Measurements from ENCODE around the gene HP1BP3.

The HP1BP3 gene

GRCh38 chr1:20731057-20731991 lies 55.8 kb downstream of the HP1BP3 start:
- Histone ChIP-seq H3K9ac (ENCODE audit: low read depth, low read length) (no peak overlapping the region), H3K4me3 (ENCODE audit: low read length) (peak overlapping the region; percentile 78), H3K27me3 (ENCODE audit: insufficient read depth, low read length) (peaks cover 55% of the 10 kb centered on the region), H3K9me3 (ENCODE audit: insufficient read depth, low read depth, low read length) (no peaks in the 10 kb centered on the region), H3K4me1 (ENCODE audit: insufficient read depth, low read length) (peaks cover 19% of the 10 kb centered on the region), H3K36me3 (ENCODE audit: insufficient read depth, low read depth, low read length) (no peaks in the 10 kb centered on the region), H3K27ac (ENCODE audit: low read length) (no peak overlapping the region)

DNA sequence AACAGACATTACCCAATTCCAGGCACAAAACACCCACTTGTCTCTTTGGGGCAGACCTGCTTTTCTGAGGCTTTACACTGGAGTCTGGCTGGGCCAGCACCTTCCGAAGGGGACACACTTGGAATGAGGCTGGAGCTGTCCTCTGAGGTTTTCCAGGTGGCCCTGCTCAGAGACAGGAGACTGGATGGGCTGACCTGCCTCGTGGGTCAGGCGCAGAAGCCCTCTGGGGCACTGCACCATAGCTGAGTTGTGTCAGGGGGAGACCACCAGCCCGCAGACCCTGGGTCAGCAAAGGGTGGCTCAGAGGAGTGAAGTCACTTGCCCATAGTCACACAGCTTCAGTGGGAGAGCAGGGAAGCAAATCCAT lies 56.4 kb downstream of the HP1BP3 start:
- H3K27ac ChIP-seq (ENCODE audit: low read length), result no peak overlapping the region
- peak overlapping the region; percentile 78; the same call in 1 of the 2 replicates for H3K4me3 ChIP-seq (ENCODE audit: low read length)
- peaks cover 19% of the 10 kb centered on the region for H3K4me1 ChIP-seq (ENCODE audit: insufficient read depth, low read length)

DNA sequence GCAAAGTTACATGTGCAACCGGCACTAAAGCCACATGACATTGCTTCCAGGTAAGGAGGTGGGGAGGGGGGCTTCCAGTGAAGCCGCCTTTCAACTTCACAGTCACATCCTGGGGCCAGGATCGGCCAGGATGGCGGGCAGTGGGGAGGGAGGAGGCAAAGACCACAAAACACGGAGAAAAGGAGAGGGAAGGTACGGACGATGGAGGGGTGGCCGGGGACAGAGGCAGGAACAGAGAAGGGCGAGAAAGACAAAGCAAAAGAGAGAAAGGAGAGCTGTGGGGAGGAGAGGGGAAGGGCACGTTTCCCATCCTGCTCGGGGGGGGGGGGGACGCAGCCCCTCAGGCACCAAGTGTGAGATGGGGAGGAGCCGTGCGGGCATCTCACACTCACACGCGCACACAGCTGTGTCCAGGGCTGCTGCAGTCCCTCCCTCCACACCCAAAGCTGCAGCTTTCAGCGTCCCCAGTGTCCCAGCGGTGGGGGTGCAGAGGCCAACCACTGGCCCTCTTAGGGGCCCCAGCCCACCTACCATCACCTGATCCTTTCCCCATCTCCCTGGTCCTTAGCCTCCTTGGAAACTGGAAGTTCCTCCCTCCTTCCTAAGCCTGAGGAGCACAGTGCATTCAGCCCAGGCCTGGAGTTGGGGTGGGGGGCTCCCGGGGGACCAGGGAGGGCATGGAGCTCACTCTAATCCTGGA lies 57.0 kb downstream of the HP1BP3 start:
- Histone ChIP-seq H3K27me3 (ENCODE audit: insufficient read depth, low read length) (peaks cover 55% of the 10 kb centered on the region), H3K4me1 (ENCODE audit: insufficient read depth, low read length) (peaks cover 19% of the 10 kb centered on the region), H3K36me3 (ENCODE audit: insufficient read depth, low read depth, low read length) (no peaks in the 10 kb centered on the region), H3K9ac (ENCODE audit: low read depth, low read length) (no peak overlapping the region), H3K9me3 (ENCODE audit: insufficient read depth, low read depth, low read length) (no peaks in the 10 kb centered on the region), H3K27ac (ENCODE audit: low read length) (no peak overlapping the region), H3K4me3 (ENCODE audit: low read length) (peak overlapping the region; percentile 45; the same call in 1 of the 2 replicates)

More for the DNA sequence above, 56.4 kb downstream of the HP1BP3 start:
- Histone ChIP-seq H3K9me3 (ENCODE audit: insufficient read depth, low read depth, low read length) (no peaks in the 10 kb centered on the region), H3K36me3 (ENCODE audit: insufficient read depth, low read depth, low read length) (no peaks in the 10 kb centered on the region), H3K9ac (ENCODE audit: low read depth, low read length) (no peak overlapping the region), H3K27me3 (ENCODE audit: insufficient read depth, low read length) (peaks cover 55% of the 10 kb centered on the region)

GRCh38 chr1:20729155-20729931 lies 57.8 kb downstream of the HP1BP3 start:
- no peak overlapping the region for H3K9ac ChIP-seq (ENCODE audit: low read depth, low read length)
- no peaks in the 10 kb centered on the region for H3K9me3 ChIP-seq (ENCODE audit: insufficient read depth, low read depth, low read length)
- peaks cover 19% of the 10 kb centered on the region for H3K4me1 ChIP-seq (ENCODE audit: insufficient read depth, low read length)
- H3K36me3 ChIP-seq (ENCODE audit: insufficient read depth, low read depth, low read length), result no peaks in the 10 kb centered on the region
- H3K27ac ChIP-seq (ENCODE audit: low read length), result no peak overlapping the region
- H3K4me3 ChIP-seq (ENCODE audit: low read length), result peak overlapping the region; percentile 45; the same call in 1 of the 2 replicates
- H3K27me3 ChIP-seq (ENCODE audit: insufficient read depth, low read length), result peaks cover 54% of the 10 kb centered on the region

DNA sequence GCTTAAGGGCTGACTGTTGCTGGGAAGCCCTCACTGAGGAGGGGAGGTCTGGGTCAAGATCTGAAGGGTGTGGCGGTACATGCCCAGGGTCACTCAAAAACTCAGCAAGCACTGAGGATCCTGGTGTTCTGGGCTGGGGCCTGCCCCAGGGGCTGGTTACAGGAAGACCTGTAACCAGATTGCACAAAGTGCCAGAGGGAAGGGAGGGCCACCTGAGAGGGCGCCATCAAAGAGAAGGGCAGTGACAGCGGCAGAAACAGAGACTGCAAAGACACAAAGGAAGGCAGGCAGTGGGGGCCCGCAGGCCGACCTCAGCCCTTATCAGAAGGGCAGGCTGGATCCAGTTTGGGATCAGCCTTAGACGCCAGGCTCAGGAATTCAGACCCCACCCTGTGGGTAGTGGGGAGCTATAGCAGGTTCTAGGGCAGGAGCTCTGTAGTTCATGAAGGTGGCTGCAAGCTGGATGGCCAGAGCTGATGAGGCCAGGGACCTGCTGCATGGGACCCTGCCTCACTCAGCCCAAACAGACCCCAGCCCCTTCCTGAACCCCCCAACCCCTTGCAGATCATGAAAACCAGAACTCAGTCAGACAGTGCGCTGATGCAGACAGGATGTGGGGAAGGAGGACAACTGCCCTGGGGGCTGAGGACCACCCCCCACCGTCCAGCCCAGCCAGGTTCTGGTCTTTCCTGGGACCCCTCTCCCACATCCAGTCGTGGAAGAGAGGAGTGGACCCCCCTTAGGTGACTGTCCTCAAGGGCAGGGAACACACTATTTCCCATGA lies 58.5 kb downstream of the HP1BP3 start:
- Histone ChIP-seq H3K27ac (ENCODE audit: low read length) (no peak overlapping the region), H3K27me3 (ENCODE audit: insufficient read depth, low read length) (peaks cover 46% of the 10 kb centered on the region), H3K9ac (ENCODE audit: low read depth, low read length) (peak overlapping the region; percentile 51; the same call in 1 of the 2 replicates), H3K9me3 (ENCODE audit: insufficient read depth, low read depth, low read length) (no peaks in the 10 kb centered on the region), H3K4me3 (ENCODE audit: low read length) (peak overlapping the region; percentile 43; the same call in 1 of the 2 replicates), H3K36me3 (ENCODE audit: insufficient read depth, low read depth, low read length) (no peaks in the 10 kb centered on the region), H3K4me1 (ENCODE audit: insufficient read depth, low read length) (peaks cover 19% of the 10 kb centered on the region)

GRCh38 chr1:20727746-20728316 lies 59.3 kb downstream of the HP1BP3 start:
- H3K27me3 ChIP-seq (ENCODE audit: insufficient read depth, low read length), result peaks cover 39% of the 10 kb centered on the region
- no peak overlapping the region for H3K27ac ChIP-seq (ENCODE audit: low read length)
- H3K4me3 ChIP-seq (ENCODE audit: low read length), result peak overlapping the region; percentile 43; the same call in 1 of the 2 replicates
- H3K9me3 ChIP-seq (ENCODE audit: insufficient read depth, low read depth, low read length), result no peaks in the 10 kb centered on the region
- peak overlapping the region; percentile 51; the same call in 1 of the 2 replicates for H3K9ac ChIP-seq (ENCODE audit: low read depth, low read length)
- H3K4me1 ChIP-seq (ENCODE audit: insufficient read depth, low read length), result peaks cover 14% of the 10 kb centered on the region
- H3K36me3 ChIP-seq (ENCODE audit: insufficient read depth, low read depth, low read length), result no peaks in the 10 kb centered on the region

- Histone ChIP-seq H3K27ac (ENCODE audit: low read length) (no peak overlapping the region), H3K9me3 (ENCODE audit: insufficient read depth, low read depth, low read length) (no peaks in the 10 kb centered on the region), H3K4me1 (ENCODE audit: insufficient read depth, low read length) (peaks cover 14% of the 10 kb centered on the region), H3K27me3 (ENCODE audit: insufficient read depth, low read length) (peaks cover 32% of the 10 kb centered on the region), H3K4me3 (ENCODE audit: low read length) (no peak overlapping the region), H3K9ac (ENCODE audit: low read depth, low read length) (peak overlapping the region; percentile 37; the same call in 1 of the 2 replicates), H3K36me3 (ENCODE audit: insufficient read depth, low read depth, low read length) (no peaks in the 10 kb centered on the region)
These were observed 60.0 kb downstream of the HP1BP3 start for GRCh38 chr1:20726932-20727745.

- H3K9ac ChIP-seq (ENCODE audit: low read depth, low read length), result no peak overlapping the region
- peaks cover 26% of the 10 kb centered on the region for H3K27me3 ChIP-seq (ENCODE audit: insufficient read depth, low read length)
- no peaks in the 10 kb centered on the region for H3K9me3 ChIP-seq (ENCODE audit: insufficient read depth, low read depth, low read length)
- H3K4me1 ChIP-seq (ENCODE audit: insufficient read depth, low read length), result peaks cover 14% of the 10 kb centered on the region
- H3K4me3 ChIP-seq (ENCODE audit: low read length), result no peak overlapping the region
- H3K36me3 ChIP-seq (ENCODE audit: insufficient read depth, low read depth, low read length), result no peaks in the 10 kb centered on the region
- H3K27ac ChIP-seq (ENCODE audit: low read length), result no peak overlapping the region
These were observed 60.8 kb downstream of the HP1BP3 start for GRCh38 chr1:20726118-20726911.

DNA sequence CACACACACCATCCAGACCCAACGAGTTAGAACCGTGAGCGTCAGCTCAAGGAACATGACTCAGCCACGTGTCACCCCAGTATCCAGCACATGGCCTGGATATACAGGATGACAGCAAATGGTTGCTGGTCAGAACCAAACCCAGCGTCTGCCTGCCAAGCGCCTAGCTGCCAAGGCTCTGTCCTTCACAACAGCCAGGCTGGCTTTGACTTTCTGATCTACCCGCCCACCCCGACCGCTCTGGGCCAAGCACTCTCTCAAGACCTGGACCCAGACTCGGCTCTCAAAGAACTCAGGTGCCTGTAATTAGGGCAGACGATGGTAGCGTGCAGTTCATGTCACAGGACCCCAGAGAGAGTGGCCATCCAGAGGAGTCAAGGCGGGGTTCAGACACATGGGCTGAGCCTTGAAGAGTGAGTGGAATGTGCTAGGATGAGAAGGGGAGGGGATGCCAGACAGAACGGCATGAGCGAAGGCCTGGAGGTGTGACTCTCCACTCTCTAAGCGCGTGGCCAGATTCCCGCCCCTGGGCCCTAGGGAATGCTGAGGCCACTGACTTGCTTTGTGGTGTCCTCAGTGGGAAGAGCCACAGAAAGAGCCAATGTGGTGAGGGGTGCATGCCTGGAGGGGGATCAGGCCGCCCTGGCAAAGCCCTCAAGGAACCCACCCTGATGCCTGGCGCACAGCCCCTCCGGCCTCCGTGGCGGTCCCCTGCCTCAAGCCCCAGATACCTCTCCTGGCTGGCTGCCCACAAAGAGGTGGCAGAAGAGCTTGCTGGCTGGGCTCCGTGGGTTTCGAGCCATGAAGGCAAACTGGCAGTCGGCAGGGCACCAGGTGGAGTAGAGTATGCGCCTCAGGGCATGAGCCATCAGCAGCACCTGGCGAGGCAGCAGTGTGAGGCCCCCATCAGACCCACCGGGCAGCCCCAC lies 61.7 kb downstream of the HP1BP3 start:
- H3K4me3 ChIP-seq (ENCODE audit: low read length), result no peak overlapping the region
- no peaks in the 10 kb centered on the region for H3K36me3 ChIP-seq (ENCODE audit: insufficient read depth, low read depth, low read length)
- H3K9me3 ChIP-seq (ENCODE audit: insufficient read depth, low read depth, low read length), result no peaks in the 10 kb centered on the region
- peaks cover 18% of the 10 kb centered on the region for H3K27me3 ChIP-seq (ENCODE audit: insufficient read depth, low read length)
- H3K27ac ChIP-seq (ENCODE audit: low read length), result no peak overlapping the region
- no peak overlapping the region for H3K9ac ChIP-seq (ENCODE audit: low read depth, low read length)
- H3K4me1 ChIP-seq (ENCODE audit: insufficient read depth, low read length), result peaks cover 14% of the 10 kb centered on the region

Measured in iPS-20b (cell line).